Middle frontal gyrus (tissue), 1 donor: ENCODE results near the gene ARPC1B.
"Not testable (repeated sequence)": the region's sequence is repeated elsewhere in the genome, so short reads cannot be mapped to it uniquely, and the experiment has no call there.

Experiments used
- DNase-seq: peaks from one replicate; pipeline ENCODE4 v3.0.0-alpha.2; 2015; ENCODE audit warnings: low spot score; ENCODE audit errors: extremely low spot score

The ARPC1B gene

GRCh38 chr7:99408379-99409191 lies 34.1 kb downstream of the ARPC1B start, which contains the start of the genes BUD31 and PDAP1:
BUD31 (plus strand) TSS chr7:99408969; CDS start chr7:99411093, 2,124 bp downstream.
PDAP1 (minus strand) TSS chr7:99408597; CDS start chr7:99408548, 49 bp downstream.
- peak; percentile 91 for DNase-seq

- DNase-seq, result no peak
These were observed 34.7 kb downstream of the ARPC1B start for GRCh38 chr7:99409192-99409572.

GRCh38 chr7:99409806-99410205 lies 35.3 kb downstream of the ARPC1B start:
- DNase-seq, result no peak

GRCh38 chr7:99410635-99411034 lies 36.1 kb downstream of the ARPC1B start:
- no peak for DNase-seq

GRCh38 chr7:99415513-99416127 lies 41.1 kb downstream of the ARPC1B start:
- DNase-seq, result not testable (repeated sequence)

DNA sequence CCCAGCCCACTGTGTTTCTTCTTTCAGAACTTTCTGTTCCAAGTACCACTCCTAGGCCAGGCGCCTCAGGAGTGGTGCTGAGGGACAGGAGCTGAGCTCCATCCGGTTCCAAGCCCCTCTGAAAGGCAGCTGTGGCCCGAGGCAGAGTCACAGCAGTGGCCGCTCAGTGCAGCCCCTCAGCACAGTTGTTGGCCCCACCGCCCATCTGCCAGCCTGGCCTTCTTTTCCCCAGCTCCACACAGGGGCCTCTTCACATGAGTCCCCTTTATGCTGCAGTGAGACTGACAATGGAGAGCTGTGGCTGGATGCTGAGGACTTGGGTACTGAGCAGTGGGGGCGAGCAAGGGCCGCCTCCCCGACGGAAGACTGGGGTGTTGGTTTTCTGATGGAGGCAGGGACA lies 43.7 kb downstream of the ARPC1B start:
- no peak for DNase-seq

- no peak for DNase-seq
These were observed 44.9 kb downstream of the ARPC1B start for GRCh38 chr7:99419323-99420021.

DNA sequence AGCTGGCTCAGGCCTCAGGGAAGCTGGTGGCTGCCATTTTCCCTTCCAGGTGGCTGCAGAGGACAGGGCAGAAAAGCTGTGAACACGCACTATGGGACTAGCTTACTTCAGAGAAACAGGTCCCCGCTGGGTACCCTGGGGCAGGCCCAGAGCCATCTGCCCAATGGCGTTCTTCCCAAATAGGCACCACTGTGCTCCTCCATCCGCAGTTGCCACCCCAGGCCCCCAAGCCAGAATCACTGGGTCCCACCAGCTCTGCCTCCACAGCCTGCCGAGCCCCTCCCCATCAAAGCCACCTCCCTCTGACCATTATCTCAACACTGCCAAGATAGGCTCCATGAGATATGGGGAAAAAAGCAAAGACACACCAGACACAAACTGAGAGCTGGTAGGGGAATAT lies 45.7 kb downstream of the ARPC1B start:
- DNase-seq, result no peak

DNA sequence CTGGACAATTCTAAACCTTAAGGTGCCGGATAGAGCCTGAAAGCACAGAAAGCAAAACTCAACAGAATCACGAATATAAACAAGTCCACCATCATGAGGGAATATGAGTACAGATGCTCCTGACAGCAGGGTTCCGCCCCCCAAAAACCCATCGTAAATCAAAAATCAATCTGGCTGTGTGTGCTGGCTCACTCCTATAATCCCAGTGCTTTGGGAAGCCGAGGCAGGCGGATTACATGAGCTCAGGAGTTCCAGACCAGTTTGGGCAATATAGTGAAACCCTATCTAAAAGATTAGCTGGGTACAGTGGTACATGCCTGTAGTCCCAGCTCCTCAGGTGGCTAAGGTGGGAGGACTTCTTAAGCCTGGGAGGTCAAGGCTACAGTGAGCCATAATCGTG lies 46.5 kb downstream of the ARPC1B start:
- no peak for DNase-seq

DNA sequence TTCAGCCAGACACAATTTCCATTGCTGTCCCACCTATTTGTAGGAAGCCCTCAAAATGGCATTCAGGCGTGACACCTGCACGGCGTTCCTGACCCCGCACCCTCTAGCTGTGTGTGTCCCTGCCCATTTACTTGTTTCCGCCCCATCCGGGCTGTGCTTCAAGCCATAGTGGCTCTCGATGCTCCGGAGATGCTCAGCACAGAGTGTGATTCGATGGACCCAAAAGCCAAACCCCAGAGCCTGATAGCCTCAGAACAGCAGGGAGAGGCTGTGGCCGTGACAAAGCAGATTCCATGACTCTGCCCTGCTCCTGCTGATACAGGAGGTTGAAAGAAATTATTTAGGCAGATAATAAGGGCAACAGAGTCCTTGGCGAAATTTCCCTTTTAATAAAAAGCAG lies 47.7 kb downstream of the ARPC1B start:
- no peak for DNase-seq

DNA sequence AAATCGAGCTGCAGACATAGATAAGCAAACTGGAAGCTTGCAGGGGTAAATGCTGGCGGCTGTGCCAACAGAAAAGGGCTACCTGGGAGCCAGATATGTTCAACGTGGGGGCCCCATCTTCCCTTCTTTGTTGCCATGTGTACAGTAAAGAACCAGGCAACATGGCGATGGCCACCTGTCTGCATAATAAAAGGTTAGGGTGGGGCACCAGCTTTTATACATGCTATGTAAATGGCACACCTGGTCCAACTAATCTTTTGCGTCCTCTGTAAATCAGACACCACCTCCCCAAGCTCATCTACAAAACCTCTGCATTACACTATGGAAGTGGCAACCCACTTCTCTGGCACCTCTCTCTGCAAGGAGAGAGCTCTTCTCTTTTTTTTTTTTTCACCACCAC lies 48.1 kb downstream of the ARPC1B start:
- no peak for DNase-seq

DNA sequence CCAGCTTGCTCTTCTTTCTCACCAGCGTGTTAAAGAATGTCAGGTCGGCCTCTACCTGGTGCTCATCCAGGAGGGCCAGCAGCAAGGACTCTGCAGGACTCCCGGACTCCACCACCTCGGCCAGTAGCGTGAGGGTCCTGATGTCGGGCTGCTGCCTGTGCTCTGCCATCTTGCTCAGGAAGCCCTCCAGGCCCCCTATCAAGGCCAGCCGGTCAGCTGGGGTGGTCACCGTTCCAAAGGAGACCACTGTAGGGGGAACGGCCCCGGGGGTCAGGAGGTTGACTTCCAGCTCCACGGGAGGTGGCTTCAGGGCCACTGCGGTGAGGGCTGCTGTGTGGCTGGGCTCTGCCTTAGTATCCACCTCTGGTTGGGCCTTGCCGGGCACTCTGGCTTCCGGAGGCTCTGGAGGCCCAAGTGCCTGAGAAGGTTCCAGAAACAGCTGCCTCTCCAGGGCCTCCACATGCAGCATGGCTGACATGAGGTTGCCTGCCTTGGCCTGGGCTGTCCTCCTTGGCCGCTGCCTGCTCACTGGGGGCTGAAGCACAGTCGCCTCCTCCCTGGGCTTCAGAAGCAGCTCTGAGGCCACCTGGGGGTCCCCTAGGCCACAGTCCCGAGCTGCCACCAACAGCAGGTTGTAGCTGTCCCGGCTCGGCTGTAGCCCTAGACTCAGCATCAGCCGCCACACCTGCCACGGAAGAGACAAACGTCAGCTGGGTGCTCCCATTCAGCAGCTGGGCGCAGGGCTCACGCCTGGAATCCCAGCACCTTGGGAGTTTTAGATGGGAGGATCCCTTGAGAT lies 50.6 kb downstream of the ARPC1B start:
- DNase-seq, result no peak

DNA sequence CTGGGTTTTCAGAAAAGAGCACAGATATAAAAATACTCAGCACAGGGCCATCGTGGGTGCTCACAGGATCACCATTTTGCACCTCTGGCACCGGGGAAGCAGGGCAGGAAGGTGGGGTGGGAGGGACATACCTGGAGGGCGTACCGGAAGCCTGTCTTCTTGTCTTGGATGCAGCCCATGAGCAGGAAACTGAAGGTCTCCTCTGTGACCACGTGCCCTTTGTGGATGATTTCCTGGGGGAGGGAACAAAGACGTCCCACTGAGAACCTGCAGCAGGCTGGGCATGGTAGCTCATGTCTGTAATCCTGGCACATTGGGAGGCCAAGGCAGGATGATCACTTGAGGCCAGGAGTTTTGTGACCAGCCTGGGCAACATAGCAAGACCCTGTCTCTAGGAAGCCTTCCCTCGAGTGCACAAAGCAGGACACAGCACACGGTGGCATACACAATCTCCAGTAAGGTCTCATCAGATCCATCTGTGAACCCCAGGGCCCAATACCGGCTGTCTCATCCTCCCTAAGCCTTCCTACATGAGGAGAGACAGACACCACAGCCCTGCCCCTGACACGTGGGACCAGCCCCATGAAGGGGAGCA lies 54.5 kb downstream of the ARPC1B start:
- DNase-seq, result no peak

DNA sequence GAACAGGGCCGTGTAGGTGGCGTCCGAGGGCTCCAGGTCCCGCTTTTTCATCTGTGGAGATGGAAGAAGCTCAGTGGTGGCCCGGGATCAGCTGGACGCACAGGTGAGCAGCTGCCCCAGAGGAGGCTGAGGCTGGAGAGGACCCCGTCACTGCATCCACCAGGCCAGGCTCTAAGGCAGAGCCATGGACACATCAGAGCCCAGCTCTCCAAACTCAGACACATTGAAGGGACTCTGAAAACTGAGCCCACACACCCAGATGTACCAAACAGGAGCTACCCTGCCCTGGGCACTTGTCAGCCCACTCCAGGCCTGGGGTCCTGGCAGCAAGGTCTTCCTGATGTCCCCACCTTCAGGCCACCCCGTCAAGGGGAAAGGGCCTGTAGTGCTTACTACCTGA lies 55.2 kb downstream of the ARPC1B start:
- no peak for DNase-seq

GRCh38 chr7:99431756-99432540 lies 57.4 kb downstream of the ARPC1B start:
- not testable (repeated sequence) for DNase-seq

DNA sequence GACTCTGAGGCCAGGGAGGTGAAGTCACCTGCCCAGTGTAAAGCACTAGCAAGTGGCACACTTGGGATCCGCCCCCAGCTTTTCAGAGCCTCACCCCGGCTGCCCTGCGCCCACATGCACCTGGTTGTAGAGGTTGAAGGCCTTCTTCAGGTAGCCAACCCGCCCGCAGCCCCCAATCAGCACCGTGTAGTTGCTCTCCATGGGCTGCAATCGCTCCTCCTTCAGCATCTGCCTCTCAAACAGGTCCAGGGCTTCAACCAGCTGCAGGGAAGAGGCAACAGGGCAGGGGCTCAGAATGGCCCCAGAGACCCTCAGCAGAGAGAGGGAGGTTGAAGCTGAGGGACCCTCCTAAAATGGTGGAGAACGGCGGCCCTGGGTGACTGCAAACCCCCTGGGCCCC lies 58.6 kb downstream of the ARPC1B start:
- no peak for DNase-seq

GRCh38 chr7:99437946-99438572 lies 63.5 kb downstream of the ARPC1B start:
- DNase-seq, result no peak

GRCh38 chr7:99438573-99439480 lies 64.3 kb downstream of the ARPC1B start, which contains the start of the genes CPSF4 and PTCD1:
CPSF4 (plus strand) TSS chr7:99438943; CDS start chr7:99439083, 140 bp downstream.
PTCD1 (minus strand) TSS chr7:99438798; CDS start chr7:99435242, 3,556 bp downstream.
- DNase-seq, result peak; percentile 89
